B cell (primary cell): ENCODE data around the gene NMNAT2.

Experiments used
- CTCF ChIP-seq: fragments of 200-600 bp; IDR thresholded peaks from one replicate; pipeline ENCODE4 v1.8.0; 2022; ENCODE audit warnings: antibody characterized with exemption, mild to moderate bottlenecking
- EZH2 ChIP-seq: IDR thresholded peaks from 2 replicates; pipeline ENCODE4 v1.6.1; 2012; ENCODE audit warnings: borderline replicate concordance, low read depth, mild to moderate bottlenecking, moderate library complexity, low read length; ENCODE audit not compliant: insufficient read depth, poor library complexity, severe bottlenecking

GRCh38 chr1:183276386-183277080, 141.6 kb downstream of the NMNAT2 start:
- no peak for TF ChIP-seq CTCF
- no peak for TF ChIP-seq EZH2
